Measurements from ENCODE around the gene MYH13.

The MYH13 gene

GRCh38 chr17:10268005-10268404 is 104.8 kb downstream of the MYH13 start:
- Histone ChIP-seq H3K4me3 (ENCODE audit: low read depth in 1 of 2, low read length in 2 of 2) (no peak overlapping the region), H3K27ac (ENCODE audit: low read depth, low read length) (no peak overlapping the region), H3K4me1 (ENCODE audit: insufficient read depth, low read length) (no peaks in the 10 kb centered on the region), H3K9me3 (ENCODE audit: low read length) (no peaks in the 10 kb centered on the region), H3K36me3 (ENCODE audit: insufficient read depth, low read length) (no peaks in the 10 kb centered on the region), H3K27me3 (ENCODE audit: control insufficient read depth in 1 of 2, insufficient read depth in 2 of 2, low read length in 2 of 2) (no peaks in the 10 kb centered on the region), H3K9ac (ENCODE audit: low read length) (no peak overlapping the region)

DNA sequence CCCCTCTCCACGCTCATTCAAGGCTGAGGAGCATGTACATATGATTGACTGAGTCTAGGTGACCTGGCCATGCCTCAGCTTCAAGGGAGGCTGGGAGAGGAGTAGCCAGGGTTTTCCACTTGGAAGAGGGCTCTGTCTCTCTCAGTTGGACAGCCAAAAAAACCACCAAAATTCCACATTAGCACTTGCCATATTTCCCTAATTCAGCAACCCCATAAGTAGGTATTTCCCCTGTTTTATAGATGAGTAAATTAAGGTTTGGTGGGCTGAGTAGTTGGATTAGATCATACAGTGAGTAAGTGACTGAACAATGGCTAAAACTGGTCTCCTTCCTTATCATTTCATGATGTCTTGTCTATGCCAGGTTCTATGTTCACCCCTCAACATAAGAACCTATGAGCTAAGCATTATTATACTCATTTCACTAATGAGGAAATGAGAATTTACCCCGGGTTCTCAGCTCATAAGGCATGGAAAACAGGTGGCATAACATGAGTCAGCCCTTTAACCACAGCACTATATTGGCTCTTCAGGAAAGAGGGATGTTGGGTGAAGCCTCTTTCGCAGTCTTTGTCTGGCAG is 106.4 kb downstream of the MYH13 start:
- H3K36me3 ChIP-seq (ENCODE audit: insufficient read depth, low read length) = no peaks in the 10 kb centered on the region
- H3K27me3 ChIP-seq (ENCODE audit: control insufficient read depth in 1 of 2, insufficient read depth in 2 of 2, low read length in 2 of 2) = no peaks in the 10 kb centered on the region
- H3K4me3 ChIP-seq (ENCODE audit: low read depth in 1 of 2, low read length in 2 of 2) = no peak overlapping the region
- no peak overlapping the region for H3K9ac ChIP-seq (ENCODE audit: low read length)
- H3K4me1 ChIP-seq (ENCODE audit: insufficient read depth, low read length) = no peaks in the 10 kb centered on the region
- no peak overlapping the region for H3K27ac ChIP-seq (ENCODE audit: low read depth, low read length)
- H3K9me3 ChIP-seq (ENCODE audit: low read length) = no peaks in the 10 kb centered on the region

- Histone ChIP-seq H3K4me3 (ENCODE audit: low read depth in 1 of 2, low read length in 2 of 2) (no peak overlapping the region), H3K36me3 (ENCODE audit: insufficient read depth, low read length) (no peaks in the 10 kb centered on the region), H3K9ac (ENCODE audit: low read length) (no peak overlapping the region), H3K4me1 (ENCODE audit: insufficient read depth, low read length) (no peaks in the 10 kb centered on the region), H3K9me3 (ENCODE audit: low read length) (no peaks in the 10 kb centered on the region), H3K27me3 (ENCODE audit: control insufficient read depth in 1 of 2, insufficient read depth in 2 of 2, low read length in 2 of 2) (no peaks in the 10 kb centered on the region), H3K27ac (ENCODE audit: low read depth, low read length) (no peak overlapping the region)
Measured at GRCh38 chr17:10265100-10265810, 107.6 kb downstream of the MYH13 start.

GRCh38 chr17:10264051-10264450 is 108.8 kb downstream of the MYH13 start:
- Histone ChIP-seq H3K9ac (ENCODE audit: low read length) (no peak overlapping the region), H3K27me3 (ENCODE audit: control insufficient read depth in 1 of 2, insufficient read depth in 2 of 2, low read length in 2 of 2) (no peaks in the 10 kb centered on the region), H3K36me3 (ENCODE audit: insufficient read depth, low read length) (no peaks in the 10 kb centered on the region), H3K4me3 (ENCODE audit: low read depth in 1 of 2, low read length in 2 of 2) (no peak overlapping the region), H3K4me1 (ENCODE audit: insufficient read depth, low read length) (no peaks in the 10 kb centered on the region), H3K27ac (ENCODE audit: low read depth, low read length) (no peak overlapping the region), H3K9me3 (ENCODE audit: low read length) (no peaks in the 10 kb centered on the region)

DNA sequence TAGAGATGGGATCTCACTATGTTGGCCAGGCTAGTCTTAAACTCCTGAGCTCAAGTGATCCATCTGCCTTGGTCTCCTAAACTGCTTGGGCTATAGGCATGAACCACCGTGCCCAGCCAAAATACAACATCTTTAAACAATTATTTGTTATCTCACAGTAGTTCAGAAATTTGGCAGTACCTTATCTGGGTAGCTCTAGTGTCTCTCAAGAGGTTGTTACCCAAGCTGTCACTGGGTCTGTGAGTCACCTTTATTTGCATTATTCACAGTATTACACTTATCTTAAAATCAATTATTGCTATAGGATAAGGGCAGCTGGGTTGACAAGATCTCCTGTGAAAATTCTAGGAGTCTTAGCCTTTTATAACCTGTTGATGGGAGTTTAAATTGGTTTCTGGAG is 110.4 kb downstream of the MYH13 start:
- no peak overlapping the region for H3K4me3 ChIP-seq (ENCODE audit: low read depth in 1 of 2, low read length in 2 of 2)
- no peaks in the 10 kb centered on the region for H3K9me3 ChIP-seq (ENCODE audit: low read length)
- H3K36me3 ChIP-seq (ENCODE audit: insufficient read depth, low read length) = no peaks in the 10 kb centered on the region

DNA sequence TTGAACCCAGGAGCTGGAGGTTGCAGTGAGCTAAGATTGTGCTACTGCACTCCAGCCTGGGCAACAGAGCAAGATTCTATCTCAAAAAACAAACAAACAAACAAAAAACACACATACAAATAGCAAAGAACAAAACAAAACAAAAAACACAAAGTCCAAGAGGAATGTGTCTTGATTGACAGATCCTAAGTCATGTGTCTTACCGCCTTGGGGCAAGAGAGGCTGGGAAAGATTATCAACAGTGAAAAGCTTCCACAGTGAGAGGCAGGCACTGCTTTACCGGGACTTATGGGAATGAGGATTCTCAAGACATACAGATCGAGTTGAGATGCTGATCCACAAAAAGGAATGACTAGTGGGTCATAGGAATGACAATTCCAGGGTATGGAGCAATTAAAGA is 111.7 kb downstream of the MYH13 start:
- H3K27me3 ChIP-seq (ENCODE audit: control insufficient read depth in 1 of 2, insufficient read depth in 2 of 2, low read length in 2 of 2) = no peaks in the 10 kb centered on the region
- no peaks in the 10 kb centered on the region for H3K4me1 ChIP-seq (ENCODE audit: insufficient read depth, low read length)
- no peak overlapping the region for H3K4me3 ChIP-seq (ENCODE audit: low read depth in 1 of 2, low read length in 2 of 2)
- no peaks in the 10 kb centered on the region for H3K9me3 ChIP-seq (ENCODE audit: low read length)
- H3K36me3 ChIP-seq (ENCODE audit: insufficient read depth, low read length) = no peaks in the 10 kb centered on the region
- no peak overlapping the region for H3K9ac ChIP-seq (ENCODE audit: low read length)
- no peak overlapping the region for H3K27ac ChIP-seq (ENCODE audit: low read depth, low read length)

More for the DNA sequence above, 110.4 kb downstream of the MYH13 start:
- Histone ChIP-seq H3K4me1 (ENCODE audit: insufficient read depth, low read length) (no peaks in the 10 kb centered on the region), H3K9ac (ENCODE audit: low read length) (no peak overlapping the region), H3K27ac (ENCODE audit: low read depth, low read length) (no peak overlapping the region), H3K27me3 (ENCODE audit: control insufficient read depth in 1 of 2, insufficient read depth in 2 of 2, low read length in 2 of 2) (no peaks in the 10 kb centered on the region)

DNA sequence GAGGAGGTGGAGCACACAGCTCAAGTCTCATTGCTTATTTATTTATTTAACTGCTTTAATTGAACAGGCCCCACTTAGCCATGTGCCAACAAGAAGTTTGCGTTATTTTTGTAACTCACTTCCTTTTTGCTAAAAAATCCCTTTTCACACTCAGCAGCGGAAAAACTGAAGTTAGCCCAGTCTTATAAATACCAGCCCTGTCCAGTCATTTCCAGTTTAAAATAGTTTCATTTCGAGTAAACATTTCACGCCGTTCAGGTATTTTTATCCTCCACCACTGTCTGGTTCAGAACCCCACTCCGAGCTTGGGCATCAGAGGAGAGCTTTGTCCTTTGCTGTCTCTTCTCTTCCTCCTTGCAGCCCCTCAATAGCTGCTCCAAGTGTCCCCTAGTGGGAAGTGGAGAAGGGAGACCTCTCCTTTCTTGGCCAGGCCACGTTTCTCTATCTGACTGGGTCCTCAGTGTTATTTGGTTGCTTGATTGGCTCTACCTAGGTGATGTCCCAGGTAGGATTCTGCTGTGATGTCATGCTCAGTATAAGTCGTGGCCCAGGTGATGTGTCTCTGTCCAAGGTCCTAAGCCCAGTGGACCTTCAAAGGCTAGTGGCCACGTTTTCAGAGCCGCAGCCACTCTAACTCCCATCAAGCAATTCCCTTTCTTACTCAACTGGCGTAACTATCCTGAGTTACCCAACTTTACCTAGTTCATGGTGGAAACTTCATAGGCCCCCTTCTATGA is 121.4 kb downstream of the MYH13 start:
- H3K4me3 ChIP-seq (ENCODE audit: low read depth in 1 of 2, low read length in 2 of 2) = no peak overlapping the region

More for the DNA sequence above, 121.4 kb downstream of the MYH13 start:
- Histone ChIP-seq H3K27ac (ENCODE audit: low read depth, low read length) (no peak overlapping the region), H3K27me3 (ENCODE audit: control insufficient read depth in 1 of 2, insufficient read depth in 2 of 2, low read length in 2 of 2) (no peaks in the 10 kb centered on the region), H3K9me3 (ENCODE audit: low read length) (no peaks in the 10 kb centered on the region), H3K36me3 (ENCODE audit: insufficient read depth, low read length) (no peaks in the 10 kb centered on the region), H3K4me1 (ENCODE audit: insufficient read depth, low read length) (no peaks in the 10 kb centered on the region), H3K9ac (ENCODE audit: low read length) (no peak overlapping the region)
